IMR-90 (cell line): ENCODE data around the gene ACOT7. TPM values are rescaled to one million over a fixed set of nuclear protein-coding genes. Genes with fewer than 3 reads are reported as not detected.

ENCODE experiments used
- ATAC-seq: fragments of 200-7000 bp; cut with Tn5 transposase; 2 replicates; pipeline ENCODE4 v1.9.1; 2020; ENCODE audit warnings: low read depth, mild to moderate bottlenecking, moderate library complexity
- BruUV-seq: library from RNA; stranded (reverse); fragments of 400-500 nt; replicated peaks from 2 replicates; lab custom pipeline; 2021; lab: Mats Ljungman, UMichigan
- CTCF ChIA-PET: fragments of 300-600 bp; formaldehyde crosslinking; extraction: SDS; loops from one replicate; lab custom pipeline; 2021; ENCODE audit warnings: antibody characterized with exemption; lab: Yijun Ruan, JAX
- POLR2A ChIA-PET: fragments of 300-600 bp; sonication (Branson Sonifier 250); formaldehyde crosslinking; loops from one replicate; lab custom pipeline; 2022; ENCODE audit warnings: antibody characterized with exemption; ENCODE audit not compliant: unreplicated experiment; lab: Charles Lee
- DNase-seq: peaks from one replicate; pipeline ENCODE4 v3.0.0; 2013
- H2AFZ ChIP-seq: replicated peaks from 2 replicates; pipeline ENCODE3; 2013; ENCODE audit warnings: low read length, mild to moderate bottlenecking; ENCODE audit not compliant: poor library complexity
- H2AK5ac ChIP-seq: 2 replicates; pipeline ENCODE4 v1.6.1; 2013; ENCODE audit warnings: low read depth, low read length, inconsistent platforms
- H2AK9ac ChIP-seq: replicated peaks from 2 replicates; pipeline ENCODE3; 2013; ENCODE audit warnings: mild to moderate bottlenecking, low read depth, low read length, moderate library complexity; ENCODE audit not compliant: poor library complexity
- H2BK120ac ChIP-seq: 2 replicates; pipeline ENCODE4 v1.6.1; 2013; ENCODE audit warnings: low read depth, low read length, inconsistent platforms
- H2BK15ac ChIP-seq: 3 replicates; pipeline ENCODE4 v1.6.1; 2013; ENCODE audit warnings: low read depth, low read length, inconsistent platforms
- H2BK20ac ChIP-seq: 2 replicates; pipeline ENCODE4 v1.6.1; 2013; ENCODE audit warnings: low read depth, mild to moderate bottlenecking, inconsistent platforms, low read length, moderate library complexity
- H2BK5ac ChIP-seq: 2 replicates; pipeline ENCODE4 v1.6.1; 2013; ENCODE audit warnings: mild to moderate bottlenecking, low read depth, low read length, inconsistent platforms; ENCODE audit not compliant: poor library complexity, severe bottlenecking
- H3K14ac ChIP-seq: replicated peaks from 2 replicates; pipeline ENCODE4 v1.6.1; 2013; ENCODE audit warnings: low read depth, low read length, inconsistent platforms
- H3K18ac ChIP-seq: 2 replicates; pipeline ENCODE4 v1.6.1; 2013; ENCODE audit warnings: low read depth, low read length, control low read depth
- H3K23ac ChIP-seq: 2 replicates; pipeline ENCODE4 v1.6.1; 2013; ENCODE audit warnings: low read depth, low read length, inconsistent platforms
- H3K27ac ChIP-seq: 2 replicates; pipeline ENCODE4 v1.5.1; 2013; ENCODE audit warnings: mild to moderate bottlenecking, control low read depth, low read length; ENCODE audit not compliant: insufficient read depth
- H3K27me3 ChIP-seq: 2 replicates; pipeline ENCODE4 v1.6.1; 2013; ENCODE audit warnings: low read length; ENCODE audit not compliant: control insufficient read depth, insufficient read depth
- H3K36me3 ChIP-seq: 2 replicates; pipeline ENCODE4 v1.6.1; 2013; ENCODE audit warnings: low read length, mixed read lengths; ENCODE audit not compliant: control insufficient read depth, insufficient read depth
- H3K4ac ChIP-seq: 2 replicates; pipeline ENCODE4 v1.6.1; 2013; ENCODE audit warnings: low read depth, low read length, inconsistent platforms
- H3K4me1 ChIP-seq: 2 replicates; pipeline ENCODE4 v1.6.1; 2013; ENCODE audit warnings: low read length, mixed read lengths; ENCODE audit not compliant: control insufficient read depth, insufficient read depth
- H3K4me2 ChIP-seq: 2 replicates; pipeline ENCODE4 v1.6.1; 2013; ENCODE audit warnings: low read depth, mild to moderate bottlenecking, control low read depth, low read length, moderate library complexity
- H3K4me3 ChIP-seq: 2 replicates; pipeline ENCODE4 v1.5.1; 2013; ENCODE audit warnings: low read depth, mild to moderate bottlenecking, control low read depth, low read length, moderate library complexity; ENCODE audit not compliant: insufficient read depth
- H3K56ac ChIP-seq: 2 replicates; pipeline ENCODE4 v1.6.1; 2013; ENCODE audit warnings: low read length, inconsistent platforms; ENCODE audit not compliant: insufficient read depth; ENCODE audit errors: extremely low read depth
- H3K79me1 ChIP-seq, 2 experiments: 2 replicates each; pipeline ENCODE4 v1.6.1; 2013; ENCODE audit warnings: low read length in 2 of 2, inconsistent platforms in 1 of 2, low read depth in 1 of 2
- H3K9ac ChIP-seq: 2 replicates; pipeline ENCODE4 v1.6.1; 2013; ENCODE audit warnings: low read depth, low read length, control low read depth
- H3K9me1 ChIP-seq: 2 replicates; pipeline ENCODE4 v1.6.1; 2013; ENCODE audit warnings: low read length, inconsistent platforms; ENCODE audit not compliant: insufficient read depth
- H3K9me3 ChIP-seq: 2 replicates; pipeline ENCODE4 v1.6.1; 2013; ENCODE audit warnings: low read length; ENCODE audit not compliant: control insufficient read depth, insufficient read depth
- H4K20me1 ChIP-seq: 2 replicates; pipeline ENCODE4 v1.6.1; 2013; ENCODE audit warnings: low read length, inconsistent platforms; ENCODE audit not compliant: insufficient read depth
- H4K5ac ChIP-seq: 2 replicates; pipeline ENCODE4 v1.6.1; 2013; ENCODE audit warnings: mild to moderate bottlenecking, low read depth, low read length, control low read depth
- H4K8ac ChIP-seq, 2 experiments: 2 replicates each; pipeline ENCODE4 v1.6.1; 2013; ENCODE audit warnings: low read depth in 2 of 2, low read length in 2 of 2, control low read depth in 1 of 2, inconsistent platforms in 1 of 2
- H4K91ac ChIP-seq: 2 replicates; pipeline ENCODE4 v1.6.1; 2013; ENCODE audit warnings: low read depth, low read length, inconsistent platforms; ENCODE audit not compliant: insufficient read depth
- BHLHE40 ChIP-seq: fragments of 150-350 bp; IDR thresholded peaks from 2 replicates; pipeline ENCODE4 v1.6.1; 2016; ENCODE audit warnings: mild to moderate bottlenecking, low read depth, low read length
- CEBPB ChIP-seq: IDR thresholded peaks from 2 replicates; pipeline ENCODE4 v1.6.1; 2012; ENCODE audit warnings: low read depth, low read length, improper control_type of control experiment
- CHD1 ChIP-seq: IDR thresholded peaks from 2 replicates; pipeline ENCODE4 v1.6.1; 2012; ENCODE audit warnings: low read depth, low read length, improper control_type of control experiment
- FOS ChIP-seq: fragments of 150-350 bp; IDR thresholded peaks from 2 replicates; pipeline ENCODE4 v1.6.1; 2016; ENCODE audit warnings: low read depth, low read length
- MAFK ChIP-seq: IDR thresholded peaks from 2 replicates; pipeline ENCODE4 v1.6.1; 2012; ENCODE audit warnings: low read depth, low read length, improper control_type of control experiment
- MAZ ChIP-seq: IDR thresholded peaks from 2 replicates; pipeline ENCODE4 v1.6.1; 2012; ENCODE audit warnings: low read depth, mild to moderate bottlenecking, low read length, improper control_type of control experiment, moderate library complexity, borderline replicate concordance
- MXI1 ChIP-seq: IDR thresholded peaks from 2 replicates; pipeline ENCODE4 v1.6.1; 2012; ENCODE audit warnings: low read depth, mild to moderate bottlenecking, low read length, moderate library complexity, borderline replicate concordance
- NFE2L2 ChIP-seq: fragments of 150-350 bp; IDR thresholded peaks from 2 replicates; pipeline ENCODE4 v1.6.1; 2016; ENCODE audit warnings: low read depth, mild to moderate bottlenecking, low read length
- POLR2A ChIP-seq: IDR thresholded peaks from 2 replicates; pipeline ENCODE4 v1.6.1; 2012; ENCODE audit warnings: mild to moderate bottlenecking, low read depth, low read length
- RAD21 ChIP-seq: IDR thresholded peaks from 2 replicates; pipeline ENCODE4 v1.6.1; 2012; ENCODE audit warnings: low read length, improper control_type of control experiment
- RCOR1 ChIP-seq: IDR thresholded peaks from 2 replicates; pipeline ENCODE4 v1.6.1; 2012; ENCODE audit warnings: mild to moderate bottlenecking, low read length, improper control_type of control experiment; ENCODE audit not compliant: insufficient replicate concordance
- RFX5 ChIP-seq: IDR thresholded peaks from 2 replicates; pipeline ENCODE4 v1.8.0; 2012; ENCODE audit warnings: low read depth, mild to moderate bottlenecking, low read length, moderate library complexity
- SMC3 ChIP-seq: fragments of 150-350 bp; IDR thresholded peaks from 2 replicates; pipeline ENCODE4 v1.6.1; 2016; ENCODE audit warnings: low read depth, mild to moderate bottlenecking, antibody characterized with exemption, low read length, moderate library complexity
- WGBS, 2 experiments: methylation state at CpG; one replicate each; pipeline versions ENCODE4 v1.1.5 to v1.1.7; 2013; ENCODE audit warnings: missing lambda C conversion rate in 2 of 2; ENCODE audit not compliant: insufficient read length in 1 of 2; ENCODE audit errors: extremely low coverage in 2 of 2; 5-methylcytosine and 5-hydroxymethylcytosine counted together
- dilution Hi-C: fragments of 300-500 bp; cut with HindIII; formaldehyde crosslinking; loops from one replicate; pipeline ENCODE4 v1.14.3; 2018; ENCODE audit warnings: low sequenced_read_pairs; ENCODE audit not compliant: unreplicated experiment
- in situ Hi-C: fragments of 300-500 bp; cut with MboI; formaldehyde crosslinking; loops from 3 replicates; pipeline ENCODE4 v1.14.3; 2019; ENCODE audit warnings: low sequenced_read_pairs, inconsistent platforms, mixed read lengths
- intact Hi-C: fragments of 100-400 bp; cut with micrococcal nuclease; formaldehyde crosslinking; loops from 2 replicates; pipeline ENCODE4 v1.10.0; 2022
- polyA plus RNA-seq, 3 experiments: library from polyadenylated mRNA; depleted of rRNA; stranded (reverse); fragments of >200 nt; gene quantifications; 2 replicates each; pipeline ENCODE4 v1.2.3, GENCODE V29; 2012; ENCODE audit warnings: low replicate concordance in 1 of 3
- total RNA-seq: library from RNA; depleted of rRNA; stranded (reverse); fragments of >200 nt; gene quantifications from 2 replicates; pipeline ENCODE4 v1.2.3, GENCODE V29; 2012
- TF ChIP-seq, protein P1 (sequence below): fragments of 150-350 bp; IDR thresholded peaks from 2 replicates; pipeline ENCODE4 v1.6.1; 2017; ENCODE audit warnings: mild to moderate bottlenecking, antibody characterized with exemption, low read length, low read depth
- TF ChIP-seq, protein P2 (sequence below): conservative IDR thresholded peaks from 2 replicates; pipeline ENCODE4 v1.5.1; 2012; ENCODE audit warnings: mild to moderate bottlenecking, low read depth, low read length, improper control_type of control experiment
- TF ChIP-seq, protein P3 (sequence below): fragments of 150-350 bp; IDR thresholded peaks from 2 replicates; pipeline ENCODE4 v1.6.1; 2016; ENCODE audit warnings: low read depth, mild to moderate bottlenecking, low read length, moderate library complexity, borderline replicate concordance

Gene ACOT7
- total and polyA plus RNA-seq, 2 of the 4 experiments (the other 2 are of a cell fraction), result 51.6 to 242 TPM

DNA sequence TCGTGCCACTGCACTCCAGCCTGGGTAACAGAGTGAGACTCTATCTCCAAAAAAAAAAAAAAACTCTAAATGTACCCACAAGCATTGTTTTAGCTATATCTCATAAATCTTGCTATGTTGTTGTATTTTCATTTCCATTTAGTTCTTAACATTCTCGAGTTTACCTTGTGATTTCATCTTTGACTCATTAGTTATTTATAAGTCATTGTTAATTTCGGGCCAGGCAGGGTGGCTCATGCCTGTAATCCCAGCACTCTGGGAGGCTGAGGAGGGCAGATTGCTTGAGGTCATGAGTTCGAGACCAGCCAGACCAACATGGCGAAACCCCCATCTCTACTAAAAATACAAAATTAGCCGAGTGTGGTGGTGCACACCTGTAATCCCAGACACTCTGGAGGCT is 14.5 kb upstream of the ACOT7 start:
- no peak overlapping the region for H4K5ac ChIP-seq
- no peak overlapping the region for H2BK120ac ChIP-seq
- DNase-seq (no peak), ATAC-seq (no peak)
- H3K18ac ChIP-seq, result no peak overlapping the region
- dilution Hi-C loops, result no loop called here
- H3K79me1 ChIP-seq, result no peaks in the 10 kb centered on the region
- no peak overlapping the region for H2BK15ac ChIP-seq
- no peak overlapping the region for H2BK20ac ChIP-seq
- H4K91ac ChIP-seq, result no peak overlapping the region
- H2AK9ac ChIP-seq, result no peak overlapping the region
- H2AFZ ChIP-seq, result no peak overlapping the region
- in situ Hi-C loops, result loop anchor here (10.0 kb wide), 1 partner anchor 153 kb away; no protein-coding TSS in a partner anchor
- intact Hi-C loops, result no loop called here
- no peak overlapping the region for H3K14ac ChIP-seq
- H3K9me3 ChIP-seq, result no peaks in the 10 kb centered on the region
- peaks cover 13% of the 10 kb centered on the region for H3K27me3 ChIP-seq
- no CpG with 5 or more reads among the region's 6 CpGs for WGBS, 2 experiments
- no peak overlapping the region for H3K4me3 ChIP-seq
- H2AK5ac ChIP-seq, result no peak overlapping the region
- H4K20me1 ChIP-seq, result no peaks in the 10 kb centered on the region; the same call in 1 of the 2 replicates
- no peak overlapping the region for H4K8ac ChIP-seq
- CTCF ChIA-PET, result interaction anchor here (1.4 kb wide), 1 partner anchor 162 kb away, joined by 3 read pairs; no protein-coding TSS in a partner anchor
- no TSS peak for BruUV-seq
- H3K27ac ChIP-seq, result no peak overlapping the region
- no peak overlapping the region for H2BK5ac ChIP-seq
- H3K4ac ChIP-seq, result no peak overlapping the region
- POLR2A ChIA-PET, result no interaction called here
- no peak overlapping the region for H3K4me2 ChIP-seq
- TF ChIP-seq CEBPB (no peak), BHLHE40 (no peak), RFX5 (no peak), POLR2A (no peak), FOS (no peak), MXI1 (no peak), MAZ (no peak), SMC3 (no peak), RCOR1 (no peak), CHD1 (no peak), NFE2L2 (no peak), MAFK (no peak), RAD21 (no peak)
- TF ChIP-seq, protein P1, sequence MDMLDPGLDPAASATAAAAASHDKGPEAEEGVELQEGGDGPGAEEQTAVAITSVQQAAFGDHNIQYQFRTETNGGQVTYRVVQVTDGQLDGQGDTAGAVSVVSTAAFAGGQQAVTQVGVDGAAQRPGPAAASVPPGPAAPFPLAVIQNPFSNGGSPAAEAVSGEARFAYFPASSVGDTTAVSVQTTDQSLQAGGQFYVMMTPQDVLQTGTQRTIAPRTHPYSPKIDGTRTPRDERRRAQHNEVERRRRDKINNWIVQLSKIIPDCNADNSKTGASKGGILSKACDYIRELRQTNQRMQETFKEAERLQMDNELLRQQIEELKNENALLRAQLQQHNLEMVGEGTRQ, result no peak
- TF ChIP-seq, protein P2, sequence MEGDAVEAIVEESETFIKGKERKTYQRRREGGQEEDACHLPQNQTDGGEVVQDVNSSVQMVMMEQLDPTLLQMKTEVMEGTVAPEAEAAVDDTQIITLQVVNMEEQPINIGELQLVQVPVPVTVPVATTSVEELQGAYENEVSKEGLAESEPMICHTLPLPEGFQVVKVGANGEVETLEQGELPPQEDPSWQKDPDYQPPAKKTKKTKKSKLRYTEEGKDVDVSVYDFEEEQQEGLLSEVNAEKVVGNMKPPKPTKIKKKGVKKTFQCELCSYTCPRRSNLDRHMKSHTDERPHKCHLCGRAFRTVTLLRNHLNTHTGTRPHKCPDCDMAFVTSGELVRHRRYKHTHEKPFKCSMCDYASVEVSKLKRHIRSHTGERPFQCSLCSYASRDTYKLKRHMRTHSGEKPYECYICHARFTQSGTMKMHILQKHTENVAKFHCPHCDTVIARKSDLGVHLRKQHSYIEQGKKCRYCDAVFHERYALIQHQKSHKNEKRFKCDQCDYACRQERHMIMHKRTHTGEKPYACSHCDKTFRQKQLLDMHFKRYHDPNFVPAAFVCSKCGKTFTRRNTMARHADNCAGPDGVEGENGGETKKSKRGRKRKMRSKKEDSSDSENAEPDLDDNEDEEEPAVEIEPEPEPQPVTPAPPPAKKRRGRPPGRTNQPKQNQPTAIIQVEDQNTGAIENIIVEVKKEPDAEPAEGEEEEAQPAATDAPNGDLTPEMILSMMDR, result no peak
- TF ChIP-seq, protein P3, sequence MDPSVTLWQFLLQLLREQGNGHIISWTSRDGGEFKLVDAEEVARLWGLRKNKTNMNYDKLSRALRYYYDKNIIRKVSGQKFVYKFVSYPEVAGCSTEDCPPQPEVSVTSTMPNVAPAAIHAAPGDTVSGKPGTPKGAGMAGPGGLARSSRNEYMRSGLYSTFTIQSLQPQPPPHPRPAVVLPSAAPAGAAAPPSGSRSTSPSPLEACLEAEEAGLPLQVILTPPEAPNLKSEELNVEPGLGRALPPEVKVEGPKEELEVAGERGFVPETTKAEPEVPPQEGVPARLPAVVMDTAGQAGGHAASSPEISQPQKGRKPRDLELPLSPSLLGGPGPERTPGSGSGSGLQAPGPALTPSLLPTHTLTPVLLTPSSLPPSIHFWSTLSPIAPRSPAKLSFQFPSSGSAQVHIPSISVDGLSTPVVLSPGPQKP, result no peak
- no peak overlapping the region for H3K9ac ChIP-seq
- H3K4me1 ChIP-seq, result no peaks in the 10 kb centered on the region
- no peak overlapping the region for H3K56ac ChIP-seq
- peaks cover 3% of the 10 kb centered on the region; the same call in 1 of the 2 replicates for H3K9me1 ChIP-seq
- H3K36me3 ChIP-seq, result no peaks in the 10 kb centered on the region
- H3K23ac ChIP-seq, result no peak overlapping the region
